ENCODE measurements around the gene DRC3. TPM values are rescaled to one million over a fixed set of nuclear protein-coding genes. Genes with fewer than 3 reads are reported as not detected.
"Not testable (repeated sequence)": the region's sequence is repeated elsewhere in the genome, so short reads cannot be mapped to it uniquely, and the experiment has no call there.

Gene DRC3
- total and polyA plus RNA-seq, 10 of the 15 experiments (the other 5 are each of a cell fraction or from before 2014, with no cell fraction given): 0.18 to 2.3 (median 0.60) TPM; not detected in 3

DNA sequence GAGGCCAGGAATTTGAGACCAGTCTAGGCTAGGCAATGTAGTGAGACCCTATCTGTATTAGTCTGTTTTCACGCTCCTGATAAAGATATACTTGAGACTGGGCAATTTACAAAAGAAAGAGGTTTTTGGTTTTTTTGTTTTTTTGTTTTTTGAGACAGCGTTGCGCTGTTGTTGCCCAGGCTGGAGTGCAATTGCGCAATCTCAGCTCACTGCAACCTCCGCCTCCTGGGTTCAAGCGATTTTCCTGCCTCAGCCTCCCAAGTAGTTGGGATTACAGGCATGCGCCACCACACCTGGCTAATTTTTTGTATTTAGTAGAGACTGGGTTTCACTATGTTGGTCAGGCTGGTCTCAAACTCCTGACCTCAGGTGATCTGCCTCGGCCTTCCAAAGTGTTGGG lies 23.2 kb downstream of the DRC3 start:
- in situ Hi-C loops (cut with MboI); BruUV-seq (replicated peaks); H3K27me3 ChIP-seq (replicated peaks in 1 of 2; ENCODE audit: control insufficient read depth in 2 of 2, insufficient read depth in 2 of 2, low read length in 1 of 2); POLR2A ChIA-PET; H3K9me3 ChIP-seq (replicated peaks; ENCODE audit: control insufficient read depth, insufficient read depth, low read length); H3K4me3 ChIP-seq; DNase-seq (ENCODE audit: low read depth, low spot score); H3K27ac ChIP-seq (ENCODE audit: control insufficient read depth, insufficient read depth); intact Hi-C loops (cut with micrococcal nuclease; ENCODE audit: unreplicated experiment); SMC1A ChIA-PET (ENCODE audit: uncharacterized antibody, unreplicated experiment); H3K4me1 ChIP-seq (ENCODE audit: control insufficient read depth, insufficient read depth, low read length); FAIRE-seq; H4K20me1 ChIP-seq (ENCODE audit: control insufficient read depth, insufficient read depth); H3K79me2 ChIP-seq (ENCODE audit: control insufficient read depth, insufficient read depth, low read length); H3K4me2 ChIP-seq (ENCODE audit: control insufficient read depth, insufficient read depth); H2AFZ ChIP-seq (ENCODE audit: control insufficient read depth, low read depth, low read length); ATAC-seq; H3K9ac ChIP-seq (ENCODE audit: control insufficient read depth, insufficient read depth, low read length); H3K36me3 ChIP-seq (ENCODE audit: control insufficient read depth in 2 of 2, insufficient read depth in 2 of 2, low read length in 1 of 2); RAD21 ChIA-PET (ENCODE audit: unreplicated experiment): not testable (repeated sequence)
- WGBS (ENCODE audit: insufficient coverage, insufficient replicate concordance, low lambda C conversion rate, missing lambda C conversion rate): 76% methylated on average over 8 of the region's 8 CpGs
- CTCF ChIA-PET: interaction anchor here (1.0 to 1.2 kb wide), 2 partner anchors 11 to 77 kb away, joined by 5 to 6 read pairs; no protein-coding TSS in a partner anchor

DNA sequence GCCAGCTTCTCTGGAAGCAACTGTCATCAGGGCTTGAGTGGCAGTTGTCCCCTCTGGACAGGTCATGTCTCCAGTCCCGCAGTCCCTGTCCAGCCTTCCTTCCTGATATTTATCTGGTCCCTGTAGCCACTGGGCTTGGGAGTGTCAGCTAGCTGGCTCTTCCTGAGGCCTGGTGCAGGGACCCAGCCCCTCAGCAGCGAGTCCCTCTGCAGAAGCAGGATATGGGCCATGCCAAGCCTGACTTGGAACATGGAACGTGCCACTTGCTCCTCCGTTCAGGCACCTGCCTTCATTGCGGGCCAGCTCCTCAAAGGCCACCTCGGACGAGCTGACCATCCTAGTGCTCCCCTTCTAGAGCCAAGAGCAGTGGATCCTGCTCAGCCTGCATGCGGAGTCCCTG lies 26.3 kb downstream of the DRC3 start:
- in situ Hi-C loops (cut with MboI) (no loop called here), intact Hi-C loops (cut with micrococcal nuclease; ENCODE audit: unreplicated experiment) (no loop called here)
- BruUV-seq (replicated peaks): no TSS peak
- H3K4me1 ChIP-seq (ENCODE audit: control insufficient read depth, insufficient read depth, low read length): no peaks in the 10 kb centered on the region
- no peaks in the 10 kb centered on the region; the same call in 1 of the 2 replicates for H4K20me1 ChIP-seq (ENCODE audit: control insufficient read depth, insufficient read depth)
- ChIA-PET SMC1A (ENCODE audit: uncharacterized antibody, unreplicated experiment) (no interaction called here), RAD21 (ENCODE audit: unreplicated experiment) (no interaction called here), POLR2A (interaction anchor here (0.6 kb wide), 1 partner anchor 101 kb away, joined by 5 read pairs; no protein-coding TSS in a partner anchor), CTCF (no interaction called here)
- no peaks in the 10 kb centered on the region for H3K9me3 ChIP-seq (replicated peaks; ENCODE audit: control insufficient read depth, insufficient read depth, low read length)
- WGBS (ENCODE audit: insufficient coverage, insufficient replicate concordance, low lambda C conversion rate, missing lambda C conversion rate): 50% methylated on average over 8 of the region's 8 CpGs
- H3K9ac ChIP-seq (ENCODE audit: control insufficient read depth, insufficient read depth, low read length): no peak overlapping the region
- H3K4me2 ChIP-seq (ENCODE audit: control insufficient read depth, insufficient read depth): no peak overlapping the region
- FAIRE-seq: no peak
- DNase-seq (ENCODE audit: low read depth, low spot score): no peak
- no peaks in the 10 kb centered on the region for H3K79me2 ChIP-seq (ENCODE audit: control insufficient read depth, insufficient read depth, low read length)
- no peak overlapping the region for H2AFZ ChIP-seq (ENCODE audit: control insufficient read depth, low read depth, low read length)
- H3K27me3 ChIP-seq (replicated peaks in 1 of 2; ENCODE audit: control insufficient read depth in 2 of 2, insufficient read depth in 2 of 2, low read length in 1 of 2): no peaks in the 10 kb centered on the region
- ATAC-seq: no peak
- no peak overlapping the region for H3K4me3 ChIP-seq
- H3K36me3 ChIP-seq (ENCODE audit: control insufficient read depth in 2 of 2, insufficient read depth in 2 of 2, low read length in 1 of 2): no peaks in the 10 kb centered on the region
- H3K27ac ChIP-seq (ENCODE audit: control insufficient read depth, insufficient read depth): no peak overlapping the region
- TF ChIP-seq CBX3 (IDR thresholded peaks at IDR 0.05; ENCODE audit: borderline replicate concordance, low read depth): no peak
- no peak for TF ChIP-seq CHD1 (IDR thresholded peaks at IDR 0.05; ENCODE audit: low read depth, low read length)
- no peak for TF ChIP-seq CBFB (IDR thresholded peaks at IDR 0.05; ENCODE audit: low read depth)
- TF ChIP-seq, protein P1, sequence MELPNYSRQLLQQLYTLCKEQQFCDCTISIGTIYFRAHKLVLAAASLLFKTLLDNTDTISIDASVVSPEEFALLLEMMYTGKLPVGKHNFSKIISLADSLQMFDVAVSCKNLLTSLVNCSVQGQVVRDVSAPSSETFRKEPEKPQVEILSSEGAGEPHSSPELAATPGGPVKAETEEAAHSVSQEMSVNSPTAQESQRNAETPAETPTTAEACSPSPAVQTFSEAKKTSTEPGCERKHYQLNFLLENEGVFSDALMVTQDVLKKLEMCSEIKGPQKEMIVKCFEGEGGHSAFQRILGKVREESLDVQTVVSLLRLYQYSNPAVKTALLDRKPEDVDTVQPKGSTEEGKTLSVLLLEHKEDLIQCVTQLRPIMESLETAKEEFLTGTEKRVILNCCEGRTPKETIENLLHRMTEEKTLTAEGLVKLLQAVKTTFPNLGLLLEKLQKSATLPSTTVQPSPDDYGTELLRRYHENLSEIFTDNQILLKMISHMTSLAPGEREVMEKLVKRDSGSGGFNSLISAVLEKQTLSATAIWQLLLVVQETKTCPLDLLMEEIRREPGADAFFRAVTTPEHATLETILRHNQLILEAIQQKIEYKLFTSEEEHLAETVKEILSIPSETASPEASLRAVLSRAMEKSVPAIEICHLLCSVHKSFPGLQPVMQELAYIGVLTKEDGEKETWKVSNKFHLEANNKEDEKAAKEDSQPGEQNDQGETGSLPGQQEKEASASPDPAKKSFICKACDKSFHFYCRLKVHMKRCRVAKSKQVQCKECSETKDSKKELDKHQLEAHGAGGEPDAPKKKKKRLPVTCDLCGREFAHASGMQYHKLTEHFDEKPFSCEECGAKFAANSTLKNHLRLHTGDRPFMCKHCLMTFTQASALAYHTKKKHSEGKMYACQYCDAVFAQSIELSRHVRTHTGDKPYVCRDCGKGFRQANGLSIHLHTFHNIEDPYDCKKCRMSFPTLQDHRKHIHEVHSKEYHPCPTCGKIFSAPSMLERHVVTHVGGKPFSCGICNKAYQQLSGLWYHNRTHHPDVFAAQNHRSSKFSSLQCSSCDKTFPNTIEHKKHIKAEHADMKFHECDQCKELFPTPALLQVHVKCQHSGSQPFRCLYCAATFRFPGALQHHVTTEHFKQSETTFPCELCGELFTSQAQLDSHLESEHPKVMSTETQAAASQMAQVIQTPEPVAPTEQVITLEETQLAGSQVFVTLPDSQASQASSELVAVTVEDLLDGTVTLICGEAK (IDR thresholded peaks at IDR 0.05; ENCODE audit: borderline replicate concordance): no peak
- no peak for TF ChIP-seq ZSCAN29 (IDR thresholded peaks at IDR 0.05)
- TF ChIP-seq ZBED1 (IDR thresholded peaks at IDR 0.05; ENCODE audit: borderline replicate concordance): no peak
- TF ChIP-seq ZNF207 (IDR thresholded peaks at IDR 0.05; ENCODE audit: borderline replicate concordance): no peak
- TF ChIP-seq KLF5 (IDR thresholded peaks at IDR 0.05; ENCODE audit: partially characterized antibody): no peak
- TF ChIP-seq, protein P2, sequence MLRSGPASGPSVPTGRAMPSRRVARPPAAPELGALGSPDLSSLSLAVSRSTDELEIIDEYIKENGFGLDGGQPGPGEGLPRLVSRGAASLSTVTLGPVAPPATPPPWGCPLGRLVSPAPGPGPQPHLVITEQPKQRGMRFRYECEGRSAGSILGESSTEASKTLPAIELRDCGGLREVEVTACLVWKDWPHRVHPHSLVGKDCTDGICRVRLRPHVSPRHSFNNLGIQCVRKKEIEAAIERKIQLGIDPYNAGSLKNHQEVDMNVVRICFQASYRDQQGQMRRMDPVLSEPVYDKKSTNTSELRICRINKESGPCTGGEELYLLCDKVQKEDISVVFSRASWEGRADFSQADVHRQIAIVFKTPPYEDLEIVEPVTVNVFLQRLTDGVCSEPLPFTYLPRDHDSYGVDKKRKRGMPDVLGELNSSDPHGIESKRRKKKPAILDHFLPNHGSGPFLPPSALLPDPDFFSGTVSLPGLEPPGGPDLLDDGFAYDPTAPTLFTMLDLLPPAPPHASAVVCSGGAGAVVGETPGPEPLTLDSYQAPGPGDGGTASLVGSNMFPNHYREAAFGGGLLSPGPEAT (IDR thresholded peaks at IDR 0.05; ENCODE audit: low read depth): no peak
- TF ChIP-seq NR2C2 (IDR thresholded peaks at IDR 0.05; ENCODE audit: borderline replicate concordance, control insufficient read depth, insufficient read length, low read depth): no peak
- no peak for TF ChIP-seq STAT1 (conservative IDR thresholded peaks at IDR 0.05)
- TF ChIP-seq BHLHE40 (IDR thresholded peaks at IDR 0.05; ENCODE audit: borderline replicate concordance in 1 of 2, low read depth in 2 of 2, low read length in 1 of 2): no peak
- no peak for TF ChIP-seq CREB1 (IDR thresholded peaks at IDR 0.05; ENCODE audit: low read depth)
- no peak for TF ChIP-seq BCL11A (IDR thresholded peaks at IDR 0.05; ENCODE audit: low read depth, low read length)
